ENCODE results near the gene PIK3CG. TPM values are rescaled to one million over a fixed set of nuclear protein-coding genes. Genes with fewer than 3 reads are reported as not detected.

PIK3CG gene
- total RNA-seq, 6 experiments from 2014 or later, result not detected

GRCh38 chr7:106901828-106902441 lies 36.9 kb downstream of the PIK3CG start:
- Mint-ChIP-seq H3K27ac (no peak overlapping the region), H3K27me3 (ENCODE audit: insufficient read depth) (peaks cover 14% of the 10 kb centered on the region), H3K9me3 (no peaks in the 10 kb centered on the region; the same call in 1 of the 2 replicates), H3K4me1 (ENCODE audit: low read depth) (no peaks in the 10 kb centered on the region), H3K4me3 (no peak overlapping the region), H3K36me3 (ENCODE audit: low read depth) (no peaks in the 10 kb centered on the region)
- DNase-seq, result no peak
- no peak for TF ChIP-seq CTCF (IDR thresholded peaks at IDR 0.05)

GRCh38 chr7:106905734-106906133 lies 40.7 kb downstream of the PIK3CG start:
- TF ChIP-seq CTCF (IDR thresholded peaks at IDR 0.05), result no peak
- Mint-ChIP-seq H3K9me3 (no peaks in the 10 kb centered on the region), H3K27ac (no peak overlapping the region), H3K27me3 (ENCODE audit: insufficient read depth) (peaks cover 7% of the 10 kb centered on the region), H3K4me1 (ENCODE audit: low read depth) (no peaks in the 10 kb centered on the region), H3K36me3 (ENCODE audit: low read depth) (no peaks in the 10 kb centered on the region), H3K4me3 (no peak overlapping the region)
- no peak for DNase-seq

- Mint-ChIP-seq H3K27me3 (ENCODE audit: insufficient read depth) (peaks cover 12% of the 10 kb centered on the region), H3K4me3 (no peak overlapping the region), H3K4me1 (ENCODE audit: low read depth) (no peaks in the 10 kb centered on the region), H3K9me3 (no peaks in the 10 kb centered on the region), H3K27ac (no peak overlapping the region), H3K36me3 (ENCODE audit: low read depth) (no peaks in the 10 kb centered on the region)
- TF ChIP-seq CTCF (IDR thresholded peaks at IDR 0.05), result no peak
- DNase-seq, result no peak
These were observed 46.9 kb downstream of the PIK3CG start for GRCh38 chr7:106911959-106912358.

GRCh38 chr7:106914018-106914607 lies 49.0 kb downstream of the PIK3CG start:
- H3K27ac Mint-ChIP-seq, result no peak overlapping the region
- no peaks in the 10 kb centered on the region for H3K9me3 Mint-ChIP-seq
- TF ChIP-seq CTCF (IDR thresholded peaks at IDR 0.05), result no peak
- no peak for DNase-seq
- H3K36me3 Mint-ChIP-seq (ENCODE audit: low read depth), result no peaks in the 10 kb centered on the region
- no peaks in the 10 kb centered on the region for H3K4me1 Mint-ChIP-seq (ENCODE audit: low read depth)
- H3K27me3 Mint-ChIP-seq (ENCODE audit: insufficient read depth), result peaks cover 10% of the 10 kb centered on the region
- H3K4me3 Mint-ChIP-seq, result no peak overlapping the region

- Mint-ChIP-seq H3K9me3 (no peaks in the 10 kb centered on the region; the same call in 1 of the 2 replicates), H3K27me3 (ENCODE audit: insufficient read depth) (peaks cover 17% of the 10 kb centered on the region), H3K36me3 (ENCODE audit: low read depth) (no peaks in the 10 kb centered on the region), H3K4me3 (no peak overlapping the region), H3K4me1 (ENCODE audit: low read depth) (no peaks in the 10 kb centered on the region), H3K27ac (no peak overlapping the region)
- DNase-seq, result no peak
- no peak for TF ChIP-seq CTCF (IDR thresholded peaks at IDR 0.05)
These were observed 50.3 kb downstream of the PIK3CG start for GRCh38 chr7:106915407-106915806.

Measured in HFFc6 (cell line).